ENCODE results near the gene CARD10. TPM values are rescaled to one million over a fixed set of nuclear protein-coding genes. Genes with fewer than 3 reads are reported as not detected.
A peak's percentile ranks its signal among the peaks of the same experiment; 100 is the strongest.

The CARD10 gene
- total and polyA plus RNA-seq, 2 of the 8 experiments (the other 6 are each of a cell fraction or from before 2014, with no cell fraction given): 13.5 to 14.4 TPM

DNA sequence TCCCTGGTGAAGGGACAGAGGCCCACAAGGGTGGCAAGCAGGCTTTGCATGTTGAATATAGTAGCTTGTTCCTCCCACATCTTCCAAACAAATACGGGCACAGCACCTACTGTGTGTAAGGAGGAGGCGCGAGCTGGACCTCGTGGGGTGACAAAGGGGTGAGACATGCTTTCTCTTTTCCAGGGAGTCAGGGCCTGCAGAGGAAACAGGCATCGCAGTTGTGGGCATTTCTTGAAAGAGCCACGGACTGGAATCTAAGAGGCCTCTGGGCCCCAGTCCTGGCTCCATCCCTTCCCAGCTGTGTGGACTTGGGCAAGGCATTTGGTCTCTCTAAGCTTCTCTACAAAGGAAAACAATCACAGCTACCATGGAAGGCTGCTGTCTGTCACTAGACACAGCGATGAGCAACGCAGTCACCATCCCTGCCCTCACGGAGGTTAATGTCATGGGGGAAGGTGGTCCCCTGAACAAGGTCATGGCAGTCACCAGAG, 28.1 kb upstream of the CARD10 start:
- Histone ChIP-seq H3K4ac (replicated peaks; ENCODE audit: insufficient read length, low read depth, low read length) (peak overlapping the region; percentile 97), H2BK20ac (ENCODE audit: low read length) (peak overlapping the region; percentile 72; the same call in 1 of the 2 replicates), H3K79me1 (ENCODE audit: low read depth, low read length) (no peaks in the 10 kb centered on the region), H4K5ac (ENCODE audit: insufficient read length, low read depth, low read length) (peak overlapping the region; percentile 39), H4K91ac (replicated peaks; ENCODE audit: insufficient read length, low read length) (peak overlapping the region; percentile 78), H3K4me3 (ENCODE audit: extremely low read depth in 1 of 4, insufficient read depth in 2 of 4, low read depth in 3 of 4, low read length in 4 of 4) (no peak overlapping the region), H3K56ac (replicated peaks; ENCODE audit: insufficient read length, low read depth, low read length) (no peak overlapping the region), H3K79me2 (ENCODE audit: control insufficient read depth in 1 of 2, insufficient read depth in 2 of 2, low read length in 2 of 2) (no peaks in the 10 kb centered on the region), H3K23me2 (ENCODE audit: low read depth, low read length) (0 out of 2 replicates have a peak, but pooled peaks cover 5% of the 10 kb centered on the region), H3K36me3 (ENCODE audit: control insufficient read depth in 2 of 4, insufficient read depth in 4 of 4, low read length in 3 of 4) (no peaks in the 10 kb centered on the region), H3K27ac (ENCODE audit: low read depth, low read length) (no peak overlapping the region), H2BK120ac (replicated peaks; ENCODE audit: low read depth, low read length) (peak overlapping the region; percentile 85), H4K8ac (ENCODE audit: extremely low read depth, insufficient read depth, low read length) (peak overlapping the region; percentile 31; the same call in 1 of the 2 replicates), H3K23ac (ENCODE audit: insufficient read length) (no peak overlapping the region), H2BK15ac (ENCODE audit: low read length) (peak overlapping the region; percentile 98; the same call in 1 of the 2 replicates), H3K9ac (replicated peaks in 1 of 4; ENCODE audit: extremely low read depth in 1 of 4, low read depth in 3 of 4, low read length in 3 of 4) (no peak overlapping the region), H3K4me1 (replicated peaks in 1 of 4; ENCODE audit: control insufficient read depth in 3 of 4, insufficient read depth in 4 of 4, low read length in 3 of 4) (peaks cover 5 to 25% (median 15%) of the 10 kb centered on the region in 4 experiments), H3K27me3 (replicated peaks in 1 of 4; ENCODE audit: control insufficient read depth in 3 of 4, extremely low read depth in 1 of 4, insufficient read depth in 3 of 4, low read length in 3 of 4) (0 out of 7 replicates have a peak, but pooled peaks cover 0 to 3% (median 0%) of the 10 kb centered on the region in 4 experiments), H2AFZ (ENCODE audit: low read length) (no peak overlapping the region), H3K4me2 (ENCODE audit: insufficient read depth in 1 of 2, low read depth in 2 of 2, low read length in 2 of 2) (peak overlapping the region in 1 of 2 experiments; percentile 44; a peak in 2 of 4 replicates), H3K18ac (ENCODE audit: extremely low read depth, low read length) (peak overlapping the region; percentile 97), H3K9me3 (ENCODE audit: insufficient read depth in 2 of 2, low read depth in 1 of 2, low read length in 1 of 2) (no peaks in the 10 kb centered on the region), H4K20me1 (replicated peaks in 1 of 2; ENCODE audit: control insufficient read depth in 1 of 2, insufficient read depth in 2 of 2, low read length in 2 of 2) (no peaks in the 10 kb centered on the region), H2BK12ac (ENCODE audit: low read depth, low read length) (peak overlapping the region; percentile 97; the same call in 1 of the 2 replicates), H3K14ac (ENCODE audit: insufficient read length) (no peak overlapping the region), H2BK5ac (ENCODE audit: low read depth, low read length) (peak overlapping the region; percentile 92), H2AK5ac (ENCODE audit: low read depth, low read length) (peak overlapping the region; percentile 94)
- ChIA-PET POLR2A (ENCODE audit: partially characterized antibody) (interaction anchor here (0.9 to 13.2 kb wide), 4 partner anchors 10 to 61 kb away, joined by 5 to 198 read pairs (median 15); partner anchors contain the start of gene CDC42EP1), CTCF (ENCODE audit: partially characterized antibody) (interaction anchor here (1.0 to 16.8 kb wide), 6 partner anchors 8 to 67 kb away, joined by 3 to 1347 read pairs (median 10); partner anchors contain the start of genes CDC42EP1 and LGALS2)
- TF ChIP-seq GTF2F1 (IDR thresholded peaks at IDR 0.05; ENCODE audit: borderline replicate concordance, low read depth, low read length) (no peak), POLR2AphosphoS5 (IDR thresholded peaks at IDR 0.05; ENCODE audit: low read depth, low read length) (no peak), FOSL1 (IDR thresholded peaks at IDR 0.05; ENCODE audit: insufficient read depth, low read depth, low read length) (no peak), NRF1 (IDR thresholded peaks at IDR 0.05; ENCODE audit: low read depth, low read length) (no peak), SP2 (IDR thresholded peaks at IDR 0.05; ENCODE audit: low read length) (no peak), RXRA (IDR thresholded peaks at IDR 0.05; ENCODE audit: insufficient read depth, low read depth, low read length) (no peak), CREB1 (IDR thresholded peaks at IDR 0.05) (no peak), PHF8 (conservative IDR thresholded peaks at IDR 0.05; ENCODE audit: low read depth, low read length) (no peak), TAF7 (optimal IDR thresholded peaks at IDR 0.05; ENCODE audit: borderline replicate concordance, low read depth, low read length) (no peak), MAX (IDR thresholded peaks at IDR 0.05) (no peak), HDAC2 (IDR thresholded peaks at IDR 0.05; ENCODE audit: borderline replicate concordance in 1 of 2, low read depth in 2 of 2, low read length in 2 of 2) (no peak), SIN3A (conservative IDR thresholded peaks at IDR 0.05 in 1 of 2, IDR thresholded peaks at IDR 0.05 in 1 of 2; ENCODE audit: low read depth in 1 of 2, low read length in 2 of 2) (no peak)
- DNase-seq (ENCODE audit: low read depth in 1 of 2, low spot score in 2 of 2) (no peak), FAIRE-seq (no peak)
- WGBS, 2 experiments (ENCODE audit: extremely low coverage in 1 of 2, insufficient coverage in 1 of 2, insufficient read length in 1 of 2, insufficient replicate concordance in 2 of 2, low coverage in 1 of 2, low lambda C conversion rate in 2 of 2, missing lambda C conversion rate in 1 of 2): 81% methylated on average over 9 of the region's 9 CpGs; no CpG with 5 or more reads in 1 of the 2 experiments
